Caco-2 (cell line): ENCODE measurements around the gene APC2. TPM values are rescaled to one million over a fixed set of nuclear protein-coding genes. Genes with fewer than 3 reads are reported as not detected.

ENCODE experiments used
- BruUV-seq: library from RNA; stranded (reverse); fragments of 400-500 nt; replicated peaks from 2 replicates; lab custom pipeline; 2021; lab: Mats Ljungman, UMichigan
- CTCF ChIA-PET: fragments of 300-600 bp; sonication (Branson Sonifier 250); formaldehyde crosslinking; loops from one replicate; lab custom pipeline; 2022; ENCODE audit warnings: antibody characterized with exemption; lab: Charles Lee
- POLR2A ChIA-PET: fragments of 300-600 bp; sonication (Branson Sonifier 250); formaldehyde crosslinking; loops from one replicate; lab custom pipeline; 2022; ENCODE audit warnings: antibody characterized with exemption; lab: Charles Lee
- DNase-seq, 2 experiments: peaks; one replicate each; pipeline versions ENCODE4 v3.0.0 to v3.0.0-alpha.2; 2020 to 2022
- H3K27me3 ChIP-seq: replicated peaks from 2 replicates; pipeline ENCODE4 v1.6.0; 2011; ENCODE audit warnings: low read length; ENCODE audit not compliant: control insufficient read depth, insufficient read depth
- H3K36me3 ChIP-seq: 2 replicates; pipeline ENCODE4 v1.5.1; 2011; ENCODE audit warnings: low read length; ENCODE audit not compliant: control insufficient read depth, insufficient read depth
- H3K4me1 ChIP-seq: fragments of 250-450 bp; sonication (Bioruptor Pico); 2 replicates; pipeline ENCODE4 v1.5.1; 2020; ENCODE audit warnings: mild to moderate bottlenecking
- H3K4me3 ChIP-seq: 2 replicates; pipeline ENCODE4 v1.5.1; 2011; ENCODE audit warnings: low read depth, mild to moderate bottlenecking, control low read depth, low read length
- H3K9me3 ChIP-seq: fragments of 250-450 bp; sonication (Bioruptor Pico); 2 replicates; pipeline ENCODE4 v1.5.1; 2020; ENCODE audit warnings: mild to moderate bottlenecking, moderate library complexity
- H3K27ac Mint-ChIP-seq: one replicate; pipeline ENCODE4 v1.8.0; 2022; ENCODE audit warnings: mixed read lengths; ENCODE audit not compliant: unreplicated experiment
- H3K27me3 Mint-ChIP-seq: one replicate; pipeline ENCODE4 v1.8.0; 2022; ENCODE audit warnings: mixed read lengths; ENCODE audit not compliant: insufficient read depth, unreplicated experiment
- H3K36me3 Mint-ChIP-seq: one replicate; pipeline ENCODE4 v1.8.0; 2022; ENCODE audit warnings: mild to moderate bottlenecking, mixed read lengths; ENCODE audit not compliant: insufficient read depth, unreplicated experiment
- H3K4me1 Mint-ChIP-seq: one replicate; pipeline ENCODE4 v1.8.0; 2022; ENCODE audit warnings: low read depth, mixed read lengths; ENCODE audit not compliant: unreplicated experiment
- H3K4me3 Mint-ChIP-seq: one replicate; pipeline ENCODE4 v1.8.0; 2022; ENCODE audit warnings: mild to moderate bottlenecking, moderate library complexity, mixed read lengths; ENCODE audit not compliant: unreplicated experiment
- H3K9me3 Mint-ChIP-seq: one replicate; pipeline ENCODE4 v1.8.0; 2022; ENCODE audit warnings: mixed read lengths; ENCODE audit not compliant: unreplicated experiment
- CTCF ChIP-seq, 2 experiments: fragments of 200-600 bp in 1 of 2; IDR thresholded peaks; 1 replicate in 1 of 2; 2 replicates in 1 of 2; pipeline versions ENCODE4 v1.5.1 to v1.8.0; 2011 to 2022; ENCODE audit warnings: antibody characterized with exemption in 1 of 2, control low read depth in 1 of 2, inconsistent platforms in 1 of 2, low read depth in 1 of 2, low read length in 1 of 2, mild to moderate bottlenecking in 1 of 2, moderate library complexity in 1 of 2; ENCODE audit not compliant: insufficient read depth in 1 of 2, severe bottlenecking in 1 of 2, unreplicated experiment in 1 of 2
- intact Hi-C: fragments of 100-400 bp; cut with micrococcal nuclease; formaldehyde crosslinking; loops from one replicate; pipeline ENCODE4 v1.10.0; 2022; ENCODE audit not compliant: unreplicated experiment
- total RNA-seq: library from RNA; stranded (reverse); gene quantifications from 2 replicates; pipeline ENCODE4 v1.2.3, GENCODE V29; 2022

APC2 gene
- total RNA-seq, 1 experiment from 2014 or later: 9.5 TPM

GRCh38 chr19:1452802-1453524 lies 3.0 kb downstream of the APC2 start:
- intact Hi-C loops: no loop called here
- Mint-ChIP-seq H3K27ac (no peak overlapping the region), H3K27me3 (peaks cover 4% of the 10 kb centered on the region), H3K4me1 (no peaks in the 10 kb centered on the region), H3K4me3 (no peak overlapping the region), H3K9me3 (no peaks in the 10 kb centered on the region), H3K36me3 (peaks cover 45% of the 10 kb centered on the region)
- Histone ChIP-seq H3K9me3 (no peaks in the 10 kb centered on the region), H3K4me3 (no peak overlapping the region), H3K27me3 (no peaks in the 10 kb centered on the region), H3K4me1 (no peaks in the 10 kb centered on the region), H3K36me3 (no peaks in the 10 kb centered on the region)
- no peak for TF ChIP-seq CTCF (IDR thresholded peaks at IDR 0.05; ENCODE audit: insufficient read depth in 1 of 2, low read depth in 1 of 2, low read length in 1 of 2, severe bottlenecking in 1 of 2, unreplicated experiment in 1 of 2)
- no peak for DNase-seq
- POLR2A ChIA-PET: interaction anchor here (0.6 kb wide), 1 partner anchor 204 kb away, joined by 3 read pairs; no protein-coding TSS in a partner anchor
- no TSS peak for BruUV-seq
- CTCF ChIA-PET: no interaction called here

- H3K4me3 ChIP-seq: no peak overlapping the region
- no peaks in the 10 kb centered on the region for H3K4me1 Mint-ChIP-seq
These were observed 3.8 kb downstream of the APC2 start for GRCh38 chr19:1453525-1454364.

More at GRCh38 chr19:1453525-1454364, 3.8 kb downstream of the APC2 start:
- CTCF ChIA-PET: interaction anchor here (0.5 kb wide), 1 partner anchor 920 kb away, joined by 3 read pairs; no protein-coding TSS in a partner anchor
- Mint-ChIP-seq H3K27me3 (peaks cover 4% of the 10 kb centered on the region), H3K4me3 (no peak overlapping the region), H3K27ac (no peak overlapping the region), H3K9me3 (no peaks in the 10 kb centered on the region), H3K36me3 (peaks cover 50% of the 10 kb centered on the region)
- POLR2A ChIA-PET: interaction anchor here (0.6 kb wide), 3 partner anchors 11 to 205 kb away, joined by 3 to 4 read pairs (median 3); no protein-coding TSS in a partner anchor
- no peaks in the 10 kb centered on the region for H3K4me1 ChIP-seq
- DNase-seq: no peak
- BruUV-seq: no TSS peak
- H3K27me3 ChIP-seq: no peaks in the 10 kb centered on the region
- TF ChIP-seq CTCF (IDR thresholded peaks at IDR 0.05; ENCODE audit: insufficient read depth in 1 of 2, low read depth in 1 of 2, low read length in 1 of 2, severe bottlenecking in 1 of 2, unreplicated experiment in 1 of 2): no peak
- no peaks in the 10 kb centered on the region for H3K9me3 ChIP-seq
- no peaks in the 10 kb centered on the region for H3K36me3 ChIP-seq
- intact Hi-C loops: no loop called here
